SW 1271 (cell line): ENCODE data around the gene BRAF.
"Not testable (repeated sequence)": the region's sequence is repeated elsewhere in the genome, so short reads cannot be mapped to it uniquely, and the experiment has no call there.

Source experiments
- DNase-seq, 2 experiments: peaks; one replicate each; lab custom pipeline; 2025; lab: John Stamatoyannopoulos, UW

The BRAF gene

DNA sequence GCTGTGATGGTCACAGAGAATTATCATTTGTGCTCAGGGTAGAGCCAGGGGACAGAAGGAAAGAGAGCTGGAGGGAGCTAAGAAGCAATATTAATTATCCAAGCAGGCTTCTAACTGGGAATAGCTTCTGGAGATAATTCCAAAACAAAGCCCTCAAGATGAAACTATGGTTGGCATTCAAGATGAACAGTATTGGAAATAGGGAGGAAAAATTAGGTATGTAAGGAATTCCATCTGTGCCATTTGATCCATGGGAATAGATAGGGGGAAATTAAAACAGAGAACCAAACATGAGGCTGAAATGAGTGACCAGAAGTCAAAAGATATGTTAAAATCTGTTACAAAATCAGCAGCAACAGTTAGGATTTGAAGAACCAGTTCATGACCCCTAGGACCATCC, 152.9 kb downstream of the BRAF start:
- DNase-seq = no peak

DNA sequence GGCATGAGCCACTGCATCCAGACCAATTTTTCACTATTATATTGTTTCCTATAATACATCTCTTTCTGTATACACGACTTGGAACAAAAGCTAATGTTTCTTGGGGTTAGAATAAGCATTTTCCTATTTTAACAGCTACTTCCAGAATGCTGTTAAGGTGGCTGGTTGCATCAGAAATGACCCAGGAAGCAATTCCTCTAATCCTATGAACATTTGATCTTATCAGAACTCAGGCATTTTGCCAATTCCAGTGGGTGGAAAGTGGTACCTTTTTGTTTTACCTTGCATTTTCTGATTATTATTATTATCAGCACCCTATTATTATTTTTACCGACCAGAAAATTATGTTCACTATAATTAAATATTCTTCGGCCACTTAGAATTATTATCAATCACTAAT, 154.9 kb downstream of the BRAF start:
- no peak for DNase-seq

DNA sequence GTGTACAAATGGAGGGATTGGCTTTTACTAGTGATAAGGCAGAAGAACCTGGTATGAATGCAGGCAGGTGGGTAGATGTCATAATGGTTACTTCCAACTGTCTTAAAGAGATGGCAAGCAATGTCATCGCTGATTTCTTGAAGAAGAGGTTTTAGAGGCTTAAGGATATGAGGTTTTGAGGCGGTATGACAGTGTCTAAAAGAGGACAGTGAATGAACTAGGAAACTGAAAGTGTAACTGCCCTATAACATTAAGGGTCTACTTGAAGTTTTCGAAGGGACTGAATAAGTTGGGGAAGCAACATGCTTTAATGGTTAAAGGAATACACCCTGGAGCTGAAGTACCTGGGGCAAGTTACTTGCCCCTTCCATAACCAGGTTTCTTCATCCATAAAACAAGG, 157.3 kb downstream of the BRAF start:
- no peak for DNase-seq

DNA sequence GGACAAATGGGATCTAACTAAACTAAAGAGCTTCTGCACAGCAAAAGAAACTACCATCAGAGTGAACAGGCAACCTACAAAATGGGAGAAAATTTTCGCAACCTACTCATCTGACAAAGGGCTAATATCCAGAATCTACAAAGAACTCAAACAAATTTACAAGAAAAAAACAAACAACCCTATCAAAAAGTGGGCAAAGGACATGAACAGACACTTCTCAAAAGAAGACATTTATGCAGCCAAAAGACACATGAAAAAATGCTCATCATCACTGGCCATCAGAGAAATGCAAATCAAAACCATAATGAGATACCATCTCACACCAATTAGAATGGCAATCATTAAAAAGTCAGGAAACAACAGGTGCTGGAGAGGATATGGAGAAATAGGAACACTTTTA, 159.3 kb downstream of the BRAF start:
- DNase-seq = not testable (repeated sequence)

DNA sequence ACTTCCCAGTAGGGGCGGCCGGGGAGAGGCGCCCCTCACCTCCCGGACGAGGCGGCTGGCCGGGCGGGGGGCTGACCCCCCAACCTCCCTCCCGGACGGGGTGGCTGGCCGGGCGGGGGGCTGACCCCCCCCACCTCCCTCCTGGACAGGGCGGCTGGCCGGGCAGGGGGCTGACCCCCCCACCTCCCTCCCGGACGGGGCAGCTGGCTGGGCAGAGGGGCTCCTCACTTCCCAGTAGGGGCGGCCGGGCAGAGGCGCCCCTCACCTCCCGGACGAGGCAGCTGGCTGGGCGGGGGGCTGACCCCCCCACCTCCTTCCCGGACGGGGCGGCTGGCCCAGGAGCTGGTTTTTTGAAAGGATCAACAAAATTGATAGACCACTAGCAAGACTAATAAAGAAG, 161.6 kb downstream of the BRAF start:
- not testable (repeated sequence) for DNase-seq

DNA sequence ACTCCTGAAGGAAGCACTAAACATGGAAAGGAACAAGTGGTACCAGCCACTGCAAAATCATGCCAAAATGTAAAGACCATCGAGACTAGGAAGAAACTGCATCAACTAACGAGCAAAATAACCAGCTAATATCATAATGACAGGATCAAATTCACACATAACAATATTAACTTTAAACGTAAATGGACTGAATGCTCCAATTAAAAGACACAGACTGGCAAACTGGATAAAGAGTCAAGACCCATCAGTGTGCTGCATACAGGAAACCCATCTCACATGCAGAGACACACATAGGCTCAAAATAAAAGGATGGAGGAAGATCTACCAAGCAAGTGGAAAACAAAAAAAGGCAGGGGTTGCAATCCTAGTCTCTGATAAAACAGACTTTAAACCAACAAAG, 163.4 kb downstream of the BRAF start:
- DNase-seq = not testable (repeated sequence)

DNA sequence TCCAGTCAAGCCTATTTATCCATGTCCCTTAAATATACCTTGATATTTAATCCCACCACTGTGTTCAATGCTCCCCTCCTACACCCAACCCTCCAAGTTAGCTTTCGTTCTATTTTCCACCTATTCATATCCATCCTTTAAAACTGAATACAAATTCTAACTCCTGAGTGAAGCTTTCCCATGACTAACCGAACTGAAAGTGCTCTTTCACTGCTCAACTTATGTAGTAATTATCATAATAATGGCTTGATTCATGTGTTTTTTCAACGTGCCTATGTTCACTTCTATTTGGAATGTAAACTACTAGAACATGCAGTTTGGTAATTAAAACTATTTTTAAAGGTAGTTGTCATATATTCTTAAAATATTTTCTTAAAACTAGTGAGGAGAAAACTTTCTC, 170.2 kb downstream of the BRAF start:
- DNase-seq = no peak

DNA sequence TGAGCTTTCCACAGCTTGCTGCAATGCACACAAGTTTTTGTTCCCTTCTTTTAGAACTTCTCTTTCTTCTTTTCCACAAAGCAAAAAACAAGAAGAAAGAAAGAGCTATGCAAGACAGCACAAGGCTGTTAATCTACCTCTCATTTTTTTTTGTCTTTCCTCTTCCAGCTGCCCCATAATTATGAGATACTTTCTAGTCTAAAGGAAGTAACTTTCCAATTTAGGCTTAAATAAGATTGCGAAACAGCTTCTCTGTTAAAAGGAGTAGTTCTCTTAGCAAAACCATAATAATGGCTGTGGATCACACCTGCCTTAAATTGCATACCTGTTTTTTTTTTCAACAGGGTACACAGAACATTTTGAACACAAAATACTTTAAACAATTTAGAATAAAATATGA, 172.2 kb downstream of the BRAF start:
- no peak for DNase-seq

DNA sequence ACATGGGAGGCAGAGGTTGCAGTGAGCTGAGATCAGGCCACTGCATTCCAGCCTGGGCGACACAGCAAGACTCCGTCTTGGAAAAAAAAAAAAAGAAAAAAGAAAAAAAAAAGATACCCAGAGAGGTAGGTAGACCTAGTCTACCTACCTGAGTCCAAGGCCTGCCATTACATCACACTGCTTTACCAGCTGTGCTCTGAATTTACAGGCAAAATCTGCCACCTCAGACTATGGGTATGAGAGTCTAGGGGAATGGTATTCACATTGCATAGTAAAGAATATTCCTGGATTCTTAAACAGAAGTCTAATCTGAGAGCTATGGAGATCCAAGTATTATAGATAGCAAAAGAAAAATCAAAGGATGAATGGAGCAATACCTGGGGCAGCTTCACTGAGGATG, 178.0 kb downstream of the BRAF start:
- DNase-seq = no peak

DNA sequence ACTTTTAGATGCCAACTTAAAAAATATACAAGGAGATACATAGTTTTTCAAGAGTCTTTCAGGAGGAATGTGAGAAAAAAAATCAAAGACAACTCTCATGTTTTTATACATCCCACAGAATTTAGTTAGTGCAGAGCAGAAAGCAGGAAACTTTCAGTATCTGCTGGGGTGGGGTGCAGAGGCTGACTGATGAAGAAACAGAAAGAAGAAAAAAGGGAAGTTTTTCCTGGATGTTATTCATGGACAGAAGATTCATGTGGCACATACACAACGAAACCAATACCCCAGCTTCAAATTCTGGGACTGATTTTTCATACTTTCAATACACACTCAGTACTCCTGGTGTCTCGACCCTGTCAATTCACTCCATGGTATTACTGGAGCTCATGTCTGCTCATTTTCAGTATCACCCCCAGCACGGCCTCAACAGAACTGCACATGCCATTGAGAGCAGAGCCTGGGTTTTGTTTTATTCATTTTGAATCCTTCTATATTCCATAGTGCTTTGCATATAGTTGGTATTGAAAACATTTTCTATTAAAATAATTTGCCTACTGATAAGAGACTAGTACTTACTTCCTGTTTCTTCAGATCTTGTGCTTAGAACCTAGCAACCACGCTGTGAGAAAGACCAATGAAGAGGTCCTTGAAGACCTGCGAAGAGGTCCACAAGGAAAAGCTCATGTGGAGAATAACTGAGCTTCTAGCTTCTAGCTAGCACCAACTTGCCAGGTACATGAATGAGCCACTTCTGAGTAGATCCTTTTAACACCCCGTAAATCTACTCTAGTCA, 179.3 kb downstream of the BRAF start:
- DNase-seq = no peak

DNA sequence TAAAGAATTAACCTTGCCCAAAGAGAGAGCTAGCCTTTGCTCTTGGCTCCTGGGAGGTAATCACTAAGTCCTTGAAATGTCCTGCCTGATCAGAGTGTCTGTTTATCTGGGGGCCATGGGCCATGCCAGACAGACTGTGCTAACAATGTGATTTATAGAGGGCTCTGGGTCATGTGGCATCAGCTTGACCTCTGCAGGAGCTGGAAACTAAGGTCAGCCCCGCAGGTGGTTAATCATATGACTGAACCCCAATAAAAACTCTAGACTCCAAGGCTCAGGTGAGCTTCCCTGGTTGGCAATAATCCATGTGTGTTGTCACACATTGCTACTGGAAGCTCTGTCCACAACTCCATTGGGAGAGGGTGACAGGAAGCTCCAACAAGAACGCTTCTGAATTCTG, 180.7 kb downstream of the BRAF start:
- no peak for DNase-seq

DNA sequence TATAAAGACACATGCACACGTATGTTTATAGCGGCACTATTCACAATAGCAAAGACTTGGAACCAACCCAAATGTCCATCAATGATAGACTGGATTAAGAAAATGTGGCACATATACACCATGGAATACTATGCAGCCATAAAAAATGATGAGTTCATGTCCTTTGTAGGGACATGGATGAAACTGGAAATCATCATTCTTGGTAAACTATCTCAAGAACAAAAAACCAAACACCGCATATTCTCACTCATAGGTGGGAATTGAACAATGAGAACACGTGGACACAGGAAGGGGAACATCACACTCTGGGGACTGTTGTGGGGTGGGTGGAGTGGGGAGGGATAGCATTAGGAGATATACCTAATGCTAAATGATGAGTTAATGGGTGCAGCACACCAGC, 181.5 kb downstream of the BRAF start:
- not testable (repeated sequence) for DNase-seq

DNA sequence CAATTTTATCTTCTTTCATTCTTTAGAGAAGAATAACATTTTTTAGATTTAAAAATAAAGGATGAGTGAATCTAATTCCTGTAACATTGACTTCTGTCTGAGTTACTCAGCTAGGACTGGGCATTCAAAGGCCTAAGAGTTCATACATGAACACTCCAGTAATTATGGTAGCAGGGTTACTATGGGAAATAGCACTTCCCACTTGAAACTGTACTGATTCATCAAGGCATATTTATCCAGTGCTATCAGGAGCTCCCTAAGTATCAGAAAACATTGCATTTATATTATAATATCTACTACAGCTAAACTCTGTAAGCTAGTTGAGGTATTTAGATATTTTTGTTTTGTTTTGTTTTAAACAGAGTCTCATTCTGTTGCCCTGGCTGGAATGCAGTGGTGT, 186.4 kb downstream of the BRAF start:
- no peak for DNase-seq

DNA sequence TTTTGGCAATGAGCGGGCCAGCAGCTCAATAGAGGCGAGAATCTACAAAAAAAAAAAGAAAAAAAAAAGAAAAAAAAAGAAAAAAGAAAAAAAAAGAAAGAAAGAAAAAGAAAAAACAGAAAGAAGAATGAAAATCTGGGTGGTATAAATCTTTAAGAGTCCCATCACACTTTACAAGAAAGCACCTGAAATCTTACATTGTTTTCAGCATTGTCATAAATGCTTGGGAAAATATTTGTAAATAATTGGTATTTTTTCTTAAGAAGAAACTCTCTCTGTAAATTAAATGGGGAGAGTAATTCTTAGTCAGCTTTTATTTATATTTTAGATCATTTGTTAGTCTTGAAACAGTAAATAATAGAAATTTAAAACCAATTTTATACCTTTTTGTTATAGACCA, 190.0 kb downstream of the BRAF start:
- DNase-seq = no peak

DNA sequence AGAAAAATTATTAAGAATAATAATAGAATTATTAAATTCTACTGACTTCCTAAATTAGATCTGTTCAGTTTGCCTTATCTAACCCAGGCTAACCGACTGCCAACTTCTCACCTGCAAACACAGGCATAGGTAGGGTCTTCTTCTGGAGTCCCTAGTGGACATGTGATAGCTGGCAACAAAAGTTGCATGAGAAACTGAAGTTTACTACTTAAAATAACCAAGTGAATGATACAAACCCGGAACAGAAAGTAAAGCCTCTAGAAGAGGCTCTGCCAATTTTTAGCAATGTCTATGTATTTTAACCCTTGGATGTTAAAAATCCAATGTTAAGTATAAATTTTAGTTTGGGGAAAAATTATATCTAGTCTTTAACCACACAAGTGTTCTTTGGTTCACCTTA, 190.6 kb downstream of the BRAF start:
- no peak for DNase-seq

DNA sequence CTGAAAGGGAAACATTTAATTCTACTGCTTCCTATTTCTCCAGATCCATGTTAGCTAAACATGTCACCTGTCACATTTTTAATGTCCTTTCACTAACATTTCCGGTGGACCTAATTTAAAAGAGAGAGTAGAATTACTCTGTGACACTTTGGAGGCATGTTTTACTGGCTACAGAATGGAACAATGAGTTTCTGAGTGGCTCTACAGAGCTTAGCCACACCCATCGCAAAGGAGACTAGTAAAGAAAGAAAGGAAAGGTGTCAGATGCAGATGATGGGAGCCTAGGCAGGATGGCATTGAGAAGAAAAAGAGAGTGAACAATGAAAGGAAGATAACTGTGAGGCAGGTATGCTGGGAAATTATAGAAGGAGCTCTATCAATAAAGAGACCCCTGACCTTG, 192.3 kb downstream of the BRAF start:
- no peak for DNase-seq

DNA sequence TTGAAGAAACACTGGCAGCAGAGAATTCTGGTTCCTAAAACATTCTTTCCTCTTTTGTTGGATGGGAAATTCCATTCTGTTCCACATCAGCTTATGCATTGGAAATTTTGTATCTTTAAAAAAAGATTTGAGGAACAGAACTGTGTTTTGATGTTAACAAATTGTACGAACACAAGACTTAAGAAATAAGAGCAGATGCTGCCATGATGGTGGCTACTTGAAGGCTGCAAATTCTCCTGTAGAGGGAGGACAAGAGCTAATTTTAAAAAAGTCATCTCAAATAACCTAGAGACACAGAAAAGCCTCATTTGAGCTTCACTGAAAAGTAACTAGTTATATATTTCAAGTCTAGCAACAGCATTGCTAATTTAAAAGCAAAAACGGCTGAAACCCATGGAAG, 198.4 kb downstream of the BRAF start:
- DNase-seq = peak in 1 of 2 experiments; percentile 22

DNA sequence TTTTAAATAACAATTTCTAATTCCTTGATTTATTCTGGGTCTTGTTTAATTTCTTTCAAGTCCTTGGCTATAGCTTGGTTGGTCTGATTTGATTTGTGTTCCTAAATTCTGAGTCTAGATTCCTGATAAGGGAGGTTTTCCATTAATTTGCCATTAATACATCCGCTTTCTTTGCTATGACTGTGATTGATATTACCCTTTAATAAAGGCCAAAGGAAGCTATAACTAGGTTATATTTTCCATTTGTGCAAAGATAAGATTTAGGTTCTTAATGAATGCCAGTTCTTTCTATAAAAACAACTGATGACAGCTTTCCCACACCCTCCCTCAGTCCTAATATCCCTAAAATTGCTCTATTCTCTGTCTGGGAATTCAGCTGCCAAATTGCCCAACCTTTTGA, 200.0 kb downstream of the BRAF start:
- no peak for DNase-seq

DNA sequence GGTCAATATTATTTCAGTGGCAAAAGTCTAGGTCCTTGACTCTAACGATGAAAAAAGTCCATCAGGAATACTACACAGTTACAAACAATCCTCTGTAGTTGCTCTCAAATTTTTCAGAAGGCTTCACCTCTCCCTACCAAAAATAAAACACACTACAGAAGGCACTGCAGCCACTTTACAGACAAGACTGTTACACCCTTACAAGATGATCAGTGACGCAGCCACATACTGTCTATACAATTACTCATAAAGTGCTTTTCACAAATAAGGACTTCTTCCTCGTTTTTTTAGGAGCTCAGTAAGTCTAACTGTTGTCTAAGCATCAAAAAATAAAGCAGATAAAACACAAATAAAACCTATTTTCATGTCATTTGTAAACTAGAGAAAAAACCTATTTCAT, 201.2 kb downstream of the BRAF start:
- no peak for DNase-seq

DNA sequence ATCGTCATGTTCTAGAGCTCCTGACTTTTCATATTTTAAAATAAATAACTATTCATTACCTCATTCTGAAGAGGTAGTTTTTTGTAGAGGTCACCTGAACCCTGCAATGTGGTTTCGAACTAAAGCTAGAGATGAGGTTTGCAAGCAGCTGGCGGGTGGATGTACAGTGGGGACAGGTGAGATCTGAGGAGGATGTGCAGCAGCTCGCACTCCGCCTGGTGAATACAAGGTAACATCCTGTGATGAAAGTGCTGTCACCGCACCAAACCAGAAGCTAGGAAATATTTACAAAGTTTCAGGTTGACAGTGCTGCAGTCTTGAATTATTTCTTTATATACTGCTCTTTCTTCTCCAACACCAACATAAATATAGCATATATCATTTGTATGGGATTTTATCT, 201.7 kb downstream of the BRAF start:
- DNase-seq = no peak

DNA sequence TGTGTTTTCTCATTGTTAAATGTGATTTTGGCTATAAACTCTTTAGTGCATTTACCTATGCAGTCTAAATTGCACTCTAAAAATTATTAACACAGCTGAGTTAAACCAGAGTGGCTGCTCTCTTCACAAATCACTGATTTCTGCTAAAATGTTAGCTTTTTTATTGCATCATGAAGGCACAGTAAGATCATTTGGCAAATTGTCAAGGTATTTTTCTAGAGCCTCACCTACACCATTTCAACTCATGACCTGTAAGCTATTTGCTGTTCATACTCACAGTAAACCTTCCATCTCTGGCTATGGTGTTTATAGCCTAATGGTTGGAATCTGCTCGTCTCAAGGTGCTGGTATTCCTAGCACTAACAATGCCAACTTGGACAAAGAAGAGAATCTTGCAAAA, 202.5 kb downstream of the BRAF start:
- no peak for DNase-seq

DNA sequence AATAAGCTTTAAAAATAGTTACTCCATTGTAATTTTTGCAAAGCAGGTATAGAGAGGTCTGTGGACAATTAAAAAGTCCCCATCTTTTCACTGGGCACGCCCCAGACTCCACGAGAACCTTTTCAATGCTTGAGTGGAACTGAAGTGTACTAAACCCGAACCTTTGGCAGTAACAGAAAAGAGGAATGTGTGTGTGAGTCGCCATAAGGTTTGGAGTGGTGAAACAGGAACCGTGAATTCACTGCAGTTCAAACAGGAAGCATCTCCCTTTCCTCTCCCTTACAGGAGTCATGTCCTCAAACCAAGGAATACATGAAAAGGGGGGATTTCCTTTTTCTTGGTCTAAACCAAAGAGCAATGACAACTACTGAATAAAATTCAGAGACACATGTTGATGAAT, 205.0 kb downstream of the BRAF start:
- no peak for DNase-seq

DNA sequence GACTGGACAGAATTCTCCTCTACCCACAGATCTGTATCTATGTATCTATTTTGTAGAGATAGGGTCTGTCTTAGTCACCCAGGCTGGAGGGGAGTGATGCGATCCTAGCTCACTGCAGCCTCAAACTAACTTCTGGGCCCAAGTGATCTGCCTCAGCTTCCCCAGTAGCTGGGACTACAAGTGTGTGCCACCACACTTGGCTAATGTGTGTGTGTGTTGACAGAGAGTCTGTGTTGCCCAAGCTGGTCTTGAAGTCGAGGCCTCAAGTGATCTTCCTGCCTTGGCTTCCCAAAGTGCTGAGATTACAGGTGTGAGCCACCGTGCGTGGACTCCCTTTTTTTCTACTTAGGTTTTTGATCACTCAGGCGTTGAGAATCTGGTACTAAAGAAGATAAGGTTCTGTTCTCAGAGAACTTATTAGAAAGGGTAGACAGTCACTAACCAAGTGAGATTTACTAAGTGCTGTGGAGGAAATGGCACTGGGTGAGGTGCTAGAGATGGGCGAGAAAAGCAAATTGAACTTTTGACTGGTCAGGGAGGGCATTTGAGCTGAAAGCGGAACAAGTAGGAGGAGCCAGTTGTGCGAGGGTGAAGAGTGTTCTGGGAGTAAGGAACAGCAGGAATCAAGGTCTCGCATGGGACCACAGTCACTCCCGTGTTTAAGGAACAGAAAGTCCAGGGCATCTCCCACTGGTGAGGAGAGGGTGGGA, 210.2 kb downstream of the BRAF start:
- DNase-seq = no peak

DNA sequence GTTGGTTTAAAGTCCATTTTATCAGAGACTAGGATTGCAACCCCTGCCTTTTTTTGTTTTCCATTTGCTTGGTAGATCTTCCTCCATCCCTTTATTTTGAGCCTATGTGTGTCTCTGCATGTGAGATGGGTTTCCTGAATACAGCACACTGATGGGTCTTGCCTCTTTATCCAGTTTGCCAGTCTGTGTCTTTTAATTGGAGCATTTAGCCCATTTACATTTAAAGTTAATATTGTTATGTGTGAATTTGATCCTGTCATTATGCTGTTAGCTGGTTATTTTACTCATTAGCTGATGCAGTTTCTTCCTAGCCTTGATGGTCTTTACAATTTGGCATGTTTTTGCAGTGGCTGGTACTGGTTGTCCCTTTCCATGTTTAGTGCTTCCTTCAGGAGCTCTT, 212.3 kb downstream of the BRAF start:
- not testable (repeated sequence) for DNase-seq
